Measurements from ENCODE around the gene ADI1. TPM values are rescaled to one million over a fixed set of nuclear protein-coding genes. Genes with fewer than 3 reads are reported as not detected.

The ADI1 gene
- total RNA-seq, 2 donors from 2014 or later = 18.8 to 22.3 TPM

GRCh38 chr2:3451926-3452671, 67.2 kb downstream of the ADI1 start:
- DNase-seq (no peak), ATAC-seq (no peak)
- Histone ChIP-seq H3K9me3 (no peaks in the 10 kb centered on the region), H3K4me1 (no peaks in the 10 kb centered on the region), H3K27me3 (no peaks in the 10 kb centered on the region), H3K36me3 (replicated peaks in 1 of 2; ENCODE audit: insufficient read depth in 1 of 2, low read depth in 2 of 2) (peaks cover 0 to 7% of the 10 kb centered on the region in 2 donors), H3K4me3 (no peak overlapping the region), H3K27ac (no peak overlapping the region)
- 92 to 93% methylated on average over 11 to 17 of the region's 17 CpGs for WGBS, 2 donors
- intact Hi-C loops (cut with DNase I) = no loop called here
- TF ChIP-seq POLR2A (IDR thresholded peaks at IDR 0.05) (no peak), CTCF (IDR thresholded peaks at IDR 0.05) (no peak)

GRCh38 chr2:3451169-3451568, 68.2 kb downstream of the ADI1 start:
- ATAC-seq (no peak), DNase-seq (no peak)
- H3K4me3 ChIP-seq = no peak overlapping the region
- WGBS, 2 donors = 91% methylated on average over 4 of the region's 4 CpGs
- H3K27ac ChIP-seq = no peak overlapping the region
- H3K9me3 ChIP-seq = no peaks in the 10 kb centered on the region
- H3K4me1 ChIP-seq = no peaks in the 10 kb centered on the region
- TF ChIP-seq CTCF (IDR thresholded peaks at IDR 0.05) (no peak), POLR2A (IDR thresholded peaks at IDR 0.05) (no peak)
- peaks cover 0 to 6% of the 10 kb centered on the region in 2 donors for H3K36me3 ChIP-seq (replicated peaks in 1 of 2; ENCODE audit: insufficient read depth in 1 of 2, low read depth in 2 of 2)
- H3K27me3 ChIP-seq = no peaks in the 10 kb centered on the region
- intact Hi-C loops (cut with DNase I) = no loop called here

- peak in 1 of 4 donors; percentile 24 for DNase-seq
- intact Hi-C loops (cut with DNase I) = no loop called here
- 70 to 79% methylated on average over 14 to 16 of the region's 16 CpGs for WGBS, 2 donors
Measured at GRCh38 chr2:3450385-3451010, 68.8 kb downstream of the ADI1 start.

GRCh38 chr2:3449936-3450335, 69.4 kb downstream of the ADI1 start:
- 85 to 91% methylated on average over 11 of the region's 11 CpGs for WGBS, 2 donors
- no peaks in the 10 kb centered on the region for H3K4me1 ChIP-seq
- peaks cover 0 to 14% of the 10 kb centered on the region in 2 donors for H3K36me3 ChIP-seq (replicated peaks in 1 of 2; ENCODE audit: insufficient read depth in 1 of 2, low read depth in 2 of 2)
- H3K4me3 ChIP-seq = no peak overlapping the region
- TF ChIP-seq CTCF (IDR thresholded peaks at IDR 0.05) = no peak
- H3K27me3 ChIP-seq = no peaks in the 10 kb centered on the region
- H3K27ac ChIP-seq = no peak overlapping the region
- H3K9me3 ChIP-seq = no peaks in the 10 kb centered on the region
- no peak for ATAC-seq
- DNase-seq = no peak
- intact Hi-C loops (cut with DNase I) = no loop called here

More at GRCh38 chr2:3450385-3451010, 68.8 kb downstream of the ADI1 start:
- Histone ChIP-seq H3K4me3 (no peak overlapping the region), H3K9me3 (no peaks in the 10 kb centered on the region), H3K27ac (no peak overlapping the region), H3K36me3 (replicated peaks in 1 of 2; ENCODE audit: insufficient read depth in 1 of 2, low read depth in 2 of 2) (peaks cover 0 to 11% of the 10 kb centered on the region in 2 donors), H3K27me3 (no peaks in the 10 kb centered on the region), H3K4me1 (no peaks in the 10 kb centered on the region)
- TF ChIP-seq CTCF (IDR thresholded peaks at IDR 0.05) (no peak), POLR2A (IDR thresholded peaks at IDR 0.05) (no peak)
- no peak for ATAC-seq

Measured in body of pancreas (tissue), 4 donors.